Left lung (tissue), 10 donors: ENCODE measurements around the gene SLC38A9. TPM values are rescaled to one million over a fixed set of nuclear protein-coding genes. Genes with fewer than 3 reads are reported as not detected.

Source experiments
- ATAC-seq: fragments of 200-7000 bp; cut with Tn5 transposase; one replicate; pipeline ENCODE4 v1.9.1; 2020; ENCODE audit warnings: moderate library complexity
- DNase-seq, 4 donors: peaks; one replicate each; pipeline ENCODE4 v3.0.0-alpha.2; 2013 to 2020
- H3K27ac ChIP-seq, 2 donors: fragments of 200-600 bp; sonication (generic) in 1 of 2; one replicate each; pipeline versions ENCODE4 v1.5.0 to v1.8.0; 2020 to 2021
- H3K27me3 ChIP-seq, 2 donors: fragments of 200-600 bp; sonication (generic) in 1 of 2; one replicate each; pipeline versions ENCODE4 v1.5.0 to v1.8.0; 2020 to 2021
- H3K36me3 ChIP-seq, 2 donors: fragments of 200-600 bp; sonication (generic) in 1 of 2; one replicate each; pipeline versions ENCODE4 v1.5.0 to v1.8.0; 2020 to 2021
- H3K4me1 ChIP-seq, 2 donors: fragments of 200-600 bp; one replicate each; pipeline ENCODE4 v1.8.0; 2021
- H3K4me3 ChIP-seq, 2 donors: fragments of 200-600 bp; sonication (generic) in 1 of 2; one replicate each; pipeline versions ENCODE4 v1.5.0 to v1.8.0; 2020 to 2021; ENCODE audit warnings: mild to moderate bottlenecking in 1 of 2
- H3K9me3 ChIP-seq, 2 donors: fragments of 200-600 bp; sonication (generic) in 1 of 2; one replicate each; pipeline versions ENCODE4 v1.5.0 to v1.8.0; 2020 to 2021
- intact Hi-C, 2 donors: fragments of 100-400 bp; cut with DNase I; formaldehyde crosslinking; loops; one replicate each; pipeline versions ENCODE4 v1.11.2 to v1.14.2; 2022
- polyA plus RNA-seq, 6 donors: library from polyadenylated mRNA; unstranded; fragments of 120-200 nt; gene quantifications; one replicate each; pipeline ENCODE4 v1.2.1, GENCODE V29; 2013; ENCODE audit not compliant: insufficient read length in 6 of 6
- total RNA-seq, 2 donors: library from RNA; stranded (reverse); fragmentation: NEBNext Ultra II Directional; extraction: Animal tissue kit (Norgen Biotek cat#: 25700); gene quantifications; one replicate each; pipeline ENCODE4 v1.2.1, GENCODE V29; 2021
- TF ChIP-seq, protein P1 (sequence below), 2 donors: fragments of 200-600 bp; sonication (generic) in 1 of 2; IDR thresholded peaks; one replicate each; pipeline versions ENCODE4 v1.5.0 to v1.8.0; 2021; ENCODE audit warnings: antibody characterized with exemption in 2 of 2
- donor health status: DM: no; HTN: yes; CAD: no.
- donor health status: DM: no; HTN: no; CAD: no.

SLC38A9 gene
- total and polyA plus RNA-seq, 8 donors, result 21.4 to 34.7 (median 30.2) TPM

DNA sequence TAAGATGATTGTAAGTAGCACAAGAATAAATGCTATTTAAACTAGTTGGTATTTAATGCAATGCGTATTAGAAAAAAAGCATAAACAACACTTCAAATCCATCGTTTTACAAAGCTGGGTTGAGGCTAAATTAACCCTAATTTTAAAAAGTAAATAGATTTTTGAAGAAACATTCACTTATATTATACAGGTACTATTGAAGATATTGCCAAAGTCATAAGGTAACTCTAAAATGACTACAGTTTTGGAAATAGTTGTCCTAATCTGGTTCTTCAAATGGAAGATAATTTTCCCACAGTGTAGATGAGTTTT, 20.1 kb downstream of the SLC38A9 start:
- Histone ChIP-seq H3K27ac (no peak overlapping the region), H3K4me3 (no peak overlapping the region), H3K4me1 (peaks cover 6 to 11% of the 10 kb centered on the region in 2 donors), H3K36me3 (peaks cover 0 to 3% of the 10 kb centered on the region in 2 donors), H3K9me3 (no peaks in the 10 kb centered on the region), H3K27me3 (no peaks in the 10 kb centered on the region)
- DNase-seq (no peak), ATAC-seq (no peak)
- intact Hi-C loops, result no loop called here
- TF ChIP-seq, protein P1, sequence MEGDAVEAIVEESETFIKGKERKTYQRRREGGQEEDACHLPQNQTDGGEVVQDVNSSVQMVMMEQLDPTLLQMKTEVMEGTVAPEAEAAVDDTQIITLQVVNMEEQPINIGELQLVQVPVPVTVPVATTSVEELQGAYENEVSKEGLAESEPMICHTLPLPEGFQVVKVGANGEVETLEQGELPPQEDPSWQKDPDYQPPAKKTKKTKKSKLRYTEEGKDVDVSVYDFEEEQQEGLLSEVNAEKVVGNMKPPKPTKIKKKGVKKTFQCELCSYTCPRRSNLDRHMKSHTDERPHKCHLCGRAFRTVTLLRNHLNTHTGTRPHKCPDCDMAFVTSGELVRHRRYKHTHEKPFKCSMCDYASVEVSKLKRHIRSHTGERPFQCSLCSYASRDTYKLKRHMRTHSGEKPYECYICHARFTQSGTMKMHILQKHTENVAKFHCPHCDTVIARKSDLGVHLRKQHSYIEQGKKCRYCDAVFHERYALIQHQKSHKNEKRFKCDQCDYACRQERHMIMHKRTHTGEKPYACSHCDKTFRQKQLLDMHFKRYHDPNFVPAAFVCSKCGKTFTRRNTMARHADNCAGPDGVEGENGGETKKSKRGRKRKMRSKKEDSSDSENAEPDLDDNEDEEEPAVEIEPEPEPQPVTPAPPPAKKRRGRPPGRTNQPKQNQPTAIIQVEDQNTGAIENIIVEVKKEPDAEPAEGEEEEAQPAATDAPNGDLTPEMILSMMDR (IDR thresholded peaks at IDR 0.05), result no peak

DNA sequence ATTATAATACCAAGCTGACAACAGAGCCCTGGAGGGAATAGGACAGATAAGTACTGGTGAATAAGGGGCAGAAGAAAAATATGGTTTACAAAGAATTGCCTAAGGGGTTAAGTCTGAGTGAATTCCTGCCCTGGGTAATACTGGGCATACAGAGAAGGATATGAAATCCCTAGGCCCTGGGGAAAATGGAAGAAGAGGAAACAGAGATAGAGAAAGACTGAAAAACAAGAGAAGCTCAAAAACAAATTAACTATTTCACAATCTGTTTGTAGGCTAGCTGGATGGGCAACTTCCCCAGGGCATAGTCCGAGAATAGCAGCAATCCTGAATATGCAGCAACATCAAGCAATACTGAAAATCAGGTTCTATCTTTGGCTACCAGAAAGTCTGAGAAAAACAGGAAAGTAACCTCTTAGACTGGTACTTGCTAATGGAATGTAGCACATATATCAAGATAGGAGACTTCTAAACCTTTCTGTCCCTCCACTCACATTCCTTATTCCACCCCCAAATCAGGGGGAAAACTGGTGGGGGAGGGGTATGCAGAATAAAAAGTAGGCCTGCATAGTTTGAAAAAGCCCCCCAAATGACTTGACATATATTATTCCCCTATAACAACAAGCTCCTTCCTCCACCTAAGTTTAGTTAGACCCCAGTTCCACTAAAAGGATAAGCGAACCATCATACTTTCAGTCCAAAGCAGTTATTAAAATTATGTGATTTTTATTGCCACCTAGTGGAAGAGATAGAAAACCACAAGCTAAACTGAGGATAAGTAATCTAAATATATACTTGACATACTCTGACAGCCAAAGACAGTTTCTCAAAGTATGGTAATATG, 20.6 kb downstream of the SLC38A9 start:
- peaks cover 6 to 11% of the 10 kb centered on the region in 2 donors for H3K4me1 ChIP-seq
- H3K4me3 ChIP-seq, result no peak overlapping the region
- intact Hi-C loops, result no loop called here
- H3K36me3 ChIP-seq, result no peaks in the 10 kb centered on the region
- H3K27ac ChIP-seq, result no peak overlapping the region
- ATAC-seq, result peak; percentile 87
- TF ChIP-seq, protein P1 (IDR thresholded peaks at IDR 0.05), result peak; percentile 52 to 57
- no peaks in the 10 kb centered on the region for H3K27me3 ChIP-seq
- no peaks in the 10 kb centered on the region for H3K9me3 ChIP-seq
- DNase-seq, result peak in 2 of 4 donors; percentile 49 to 61

DNA sequence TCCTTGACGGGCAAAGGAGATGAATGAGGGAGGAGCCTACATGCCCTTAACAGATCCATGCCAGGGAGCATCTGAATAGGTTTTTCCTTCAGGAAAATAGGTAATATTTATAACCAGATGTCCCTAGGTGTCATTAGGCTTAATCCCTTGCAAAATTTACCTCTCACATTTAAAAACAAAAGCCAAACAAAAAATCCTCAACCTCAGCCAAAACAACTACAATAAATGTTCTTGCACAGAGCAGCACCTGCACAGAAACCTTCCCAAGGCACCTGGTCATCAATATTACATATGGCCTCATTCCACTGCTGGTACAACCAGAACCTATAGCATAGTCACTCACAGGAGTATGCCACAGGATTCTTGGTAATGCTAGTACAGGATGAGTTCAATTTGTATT, 30.1 kb downstream of the SLC38A9 start:
- H3K27me3 ChIP-seq, result no peaks in the 10 kb centered on the region
- H3K9me3 ChIP-seq, result no peaks in the 10 kb centered on the region
- no peak overlapping the region for H3K4me3 ChIP-seq
- no peaks in the 10 kb centered on the region for H3K36me3 ChIP-seq
- intact Hi-C loops, result loop anchor here in 1 of 2 donors (10.0 kb wide), 1 partner anchor 347 kb away; no protein-coding TSS in a partner anchor
- H3K27ac ChIP-seq, result no peak overlapping the region
- DNase-seq, result no peak
- peaks cover 0 to 4% of the 10 kb centered on the region in 2 donors for H3K4me1 ChIP-seq
- TF ChIP-seq, protein P1 (IDR thresholded peaks at IDR 0.05), result no peak
- ATAC-seq, result no peak

DNA sequence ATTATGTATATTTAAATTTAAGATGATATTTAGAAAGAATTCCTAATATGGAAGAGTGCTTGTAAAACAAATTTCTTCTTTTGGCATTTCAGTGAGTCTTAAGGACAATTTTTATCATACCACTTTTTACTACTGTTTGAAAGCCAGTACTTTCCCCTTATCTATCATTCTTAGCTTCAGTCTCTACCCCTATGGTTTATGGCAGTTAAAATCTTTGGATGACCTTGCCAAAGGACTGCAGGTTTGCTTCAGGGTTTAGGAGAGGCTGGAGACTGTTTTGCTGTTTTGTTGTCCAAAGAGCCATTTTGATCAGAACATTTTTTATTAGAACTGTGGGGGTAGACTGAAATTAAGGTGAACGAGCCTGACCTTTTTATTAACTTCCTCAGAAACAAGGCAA, 30.8 kb downstream of the SLC38A9 start:
- no peak for DNase-seq
- Histone ChIP-seq H3K27me3 (no peaks in the 10 kb centered on the region), H3K4me1 (peaks cover 0 to 4% of the 10 kb centered on the region in 2 donors), H3K9me3 (no peaks in the 10 kb centered on the region), H3K27ac (no peak overlapping the region), H3K36me3 (no peaks in the 10 kb centered on the region), H3K4me3 (no peak overlapping the region)
- TF ChIP-seq, protein P1 (IDR thresholded peaks at IDR 0.05), result no peak
- intact Hi-C loops, result loop anchor here in 1 of 2 donors (10.0 kb wide), 1 partner anchor 346 kb away; no protein-coding TSS in a partner anchor
- ATAC-seq, result no peak

DNA sequence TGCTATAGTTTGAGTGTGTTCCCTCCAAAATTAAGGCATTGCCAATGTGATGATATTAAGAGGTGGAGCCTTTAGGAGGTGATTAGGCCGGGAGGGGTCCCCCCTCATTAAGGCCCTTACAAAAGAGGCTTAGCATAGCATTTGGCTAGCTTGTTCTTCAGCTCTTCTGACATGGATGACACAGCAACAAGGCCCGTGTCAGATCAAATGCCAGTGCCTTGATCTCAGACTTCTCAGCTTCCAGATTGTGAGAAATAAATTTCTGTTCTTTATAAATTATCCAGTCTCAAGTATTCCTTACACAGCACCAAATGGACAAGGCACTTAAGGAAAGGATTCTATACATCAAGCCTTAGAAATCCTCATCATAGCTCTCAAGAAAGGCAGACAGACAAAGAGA, 31.8 kb downstream of the SLC38A9 start:
- DNase-seq (no peak), ATAC-seq (no peak)
- H3K4me3 ChIP-seq, result no peak overlapping the region
- no peaks in the 10 kb centered on the region for H3K9me3 ChIP-seq
- H3K4me1 ChIP-seq, result peaks cover 0 to 4% of the 10 kb centered on the region in 2 donors
- intact Hi-C loops, result loop anchor here in 1 of 2 donors (10.0 kb wide), 1 partner anchor 346 kb away; no protein-coding TSS in a partner anchor
- H3K27ac ChIP-seq, result no peak overlapping the region
- no peaks in the 10 kb centered on the region for H3K36me3 ChIP-seq
- H3K27me3 ChIP-seq, result no peaks in the 10 kb centered on the region
- TF ChIP-seq, protein P1 (IDR thresholded peaks at IDR 0.05), result no peak
